Naive B cell (primary cell): ENCODE results near the gene MAP2K4. TPM values are rescaled to one million over a fixed set of nuclear protein-coding genes. Genes with fewer than 3 reads are reported as not detected.

ENCODE experiments used
- ATAC-seq, 2 donors: fragments of 150-1000 bp; cut with Tn5 transposase; 2 replicates each; pipeline ENCODE4 v1.10.0; 2021; ENCODE audit warnings: low read depth in 2 of 2, mild to moderate bottlenecking in 2 of 2, moderate library complexity in 2 of 2
- DNase-seq: peaks from one replicate; pipeline ENCODE4 v3.0.0; 2022
- H3K27ac Mint-ChIP-seq, 6 donors: one replicate each; pipeline ENCODE4 v1.8.0; 2020 to 2022; ENCODE audit warnings: mild to moderate bottlenecking in 6 of 6, mixed read lengths in 6 of 6, moderate library complexity in 5 of 6, inconsistent platforms in 2 of 6
- H3K27me3 Mint-ChIP-seq, 3 donors: one replicate each; pipeline ENCODE4 v1.8.0; 2021 to 2022; ENCODE audit warnings: mixed read lengths in 3 of 3, mild to moderate bottlenecking in 1 of 3
- H3K36me3 Mint-ChIP-seq, 2 donors: one replicate each; pipeline ENCODE4 v1.8.0; 2020 to 2022; ENCODE audit warnings: mixed read lengths in 2 of 2, inconsistent platforms in 1 of 2, mild to moderate bottlenecking in 1 of 2
- H3K4me1 Mint-ChIP-seq, 3 donors: one replicate each; pipeline ENCODE4 v1.8.0; 2020 to 2022; ENCODE audit warnings: mixed read lengths in 3 of 3, inconsistent platforms in 1 of 3, mild to moderate bottlenecking in 1 of 3, moderate library complexity in 1 of 3
- H3K4me3 Mint-ChIP-seq, 8 donors: one replicate each; pipeline ENCODE4 v1.8.0; 2020 to 2022; ENCODE audit warnings: mild to moderate bottlenecking in 8 of 8, mixed read lengths in 8 of 8, moderate library complexity in 8 of 8, inconsistent platforms in 2 of 8
- H3K9me3 Mint-ChIP-seq, 7 donors: one replicate each; pipeline ENCODE4 v1.8.0; 2020 to 2022; ENCODE audit warnings: mixed read lengths in 7 of 7, mild to moderate bottlenecking in 5 of 7, inconsistent platforms in 2 of 7, moderate library complexity in 1 of 7
- polyA plus RNA-seq, 6 donors: library from polyadenylated mRNA; unstranded; fragments of 300-500 nt; fragmentation: Illumina TruSeq; gene quantifications; one replicate each; pipeline ENCODE4 v1.2.3, GENCODE V29; 2021; ENCODE audit warnings: low read depth in 6 of 6

Gene MAP2K4
- polyA plus RNA-seq, 6 donors from 2014 or later, result 8.2 to 25.5 (median 20.7) TPM

DNA sequence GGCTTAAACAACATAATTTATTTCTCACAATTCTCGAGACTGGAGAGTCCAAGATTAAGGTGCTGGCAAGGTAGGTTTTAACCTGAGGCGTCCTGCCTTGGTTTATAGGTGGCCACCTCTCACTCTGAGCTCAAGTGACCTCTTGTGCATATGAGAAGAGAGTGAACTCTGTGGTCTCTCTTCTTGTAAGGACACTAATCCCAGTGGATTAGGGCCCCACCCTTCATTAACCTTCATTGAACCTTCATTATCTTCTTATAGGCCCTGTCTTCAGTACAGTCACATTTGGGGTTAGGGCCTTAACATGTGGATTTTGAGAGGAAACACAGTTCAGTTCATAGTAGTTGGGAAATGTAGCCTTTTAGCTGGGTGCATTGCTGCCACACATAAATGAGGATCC lies 57.1 kb downstream of the MAP2K4 start:
- Mint-ChIP-seq H3K36me3 (peaks cover 49 to 51% of the 10 kb centered on the region in 2 donors), H3K27me3 (no peaks in the 10 kb centered on the region), H3K9me3 (no peaks in the 10 kb centered on the region), H3K27ac (peak overlapping the region in 1 of 6 donors; percentile 7), H3K4me1 (peaks cover 0 to 19% (median 11%) of the 10 kb centered on the region in 3 donors), H3K4me3 (no peak overlapping the region)
- DNase-seq, result no peak
- ATAC-seq, result no peak

- Mint-ChIP-seq H3K4me1 (peaks cover 0 to 19% (median 11%) of the 10 kb centered on the region in 3 donors), H3K9me3 (no peaks in the 10 kb centered on the region), H3K27me3 (no peaks in the 10 kb centered on the region), H3K4me3 (no peak overlapping the region), H3K27ac (no peak overlapping the region), H3K36me3 (peaks cover 45 to 48% of the 10 kb centered on the region in 2 donors)
- ATAC-seq (no peak), DNase-seq (no peak)
Observed at GRCh38 chr17:12078791-12079190, 58.1 kb downstream of the MAP2K4 start.

DNA sequence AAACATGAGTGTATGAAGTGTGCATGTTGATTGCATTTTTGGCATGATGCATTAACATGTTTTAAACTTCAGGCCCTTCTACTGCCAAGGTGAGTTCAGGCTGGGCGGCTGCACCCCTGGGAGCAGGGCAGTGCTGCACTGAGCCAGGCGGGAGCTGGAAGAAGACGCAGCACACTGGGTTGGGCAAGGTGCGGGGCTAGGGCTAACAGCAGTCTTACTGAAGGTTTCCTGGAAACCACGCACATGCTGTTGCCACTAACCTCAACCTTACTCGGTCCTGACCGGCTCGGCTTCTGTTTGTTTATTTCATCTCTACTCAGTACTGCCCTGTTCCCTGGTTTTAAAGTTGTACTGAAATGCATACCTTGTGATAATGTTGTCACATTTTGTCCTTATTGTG lies 61.0 kb downstream of the MAP2K4 start:
- H3K27ac Mint-ChIP-seq, result no peak overlapping the region
- no peaks in the 10 kb centered on the region for H3K27me3 Mint-ChIP-seq
- ATAC-seq, result no peak
- no peak overlapping the region for H3K4me3 Mint-ChIP-seq
- peaks cover 29 to 33% of the 10 kb centered on the region in 2 donors for H3K36me3 Mint-ChIP-seq
- DNase-seq, result no peak
- H3K9me3 Mint-ChIP-seq, result no peaks in the 10 kb centered on the region
- peaks cover 4 to 19% (median 8%) of the 10 kb centered on the region in 3 donors for H3K4me1 Mint-ChIP-seq

GRCh38 chr17:12085076-12085949 lies 64.6 kb downstream of the MAP2K4 start:
- H3K27me3 Mint-ChIP-seq, result no peaks in the 10 kb centered on the region
- H3K9me3 Mint-ChIP-seq, result no peaks in the 10 kb centered on the region
- DNase-seq, result no peak
- H3K27ac Mint-ChIP-seq, result peak overlapping the region in 2 of 6 donors; percentile 13 to 30
- H3K36me3 Mint-ChIP-seq, result peaks cover 8 to 15% of the 10 kb centered on the region in 2 donors
- H3K4me3 Mint-ChIP-seq, result no peak overlapping the region
- ATAC-seq, result no peak
- peaks cover 4 to 19% (median 8%) of the 10 kb centered on the region in 3 donors for H3K4me1 Mint-ChIP-seq

GRCh38 chr17:12088035-12088434 lies 67.4 kb downstream of the MAP2K4 start:
- H3K27ac Mint-ChIP-seq, result no peak overlapping the region
- H3K27me3 Mint-ChIP-seq, result no peaks in the 10 kb centered on the region
- no peak overlapping the region for H3K4me3 Mint-ChIP-seq
- DNase-seq, result no peak
- H3K9me3 Mint-ChIP-seq, result no peaks in the 10 kb centered on the region
- H3K4me1 Mint-ChIP-seq, result peaks cover 4 to 18% (median 12%) of the 10 kb centered on the region in 3 donors
- ATAC-seq, result no peak
- H3K36me3 Mint-ChIP-seq, result peaks cover 7 to 11% of the 10 kb centered on the region in 2 donors

DNA sequence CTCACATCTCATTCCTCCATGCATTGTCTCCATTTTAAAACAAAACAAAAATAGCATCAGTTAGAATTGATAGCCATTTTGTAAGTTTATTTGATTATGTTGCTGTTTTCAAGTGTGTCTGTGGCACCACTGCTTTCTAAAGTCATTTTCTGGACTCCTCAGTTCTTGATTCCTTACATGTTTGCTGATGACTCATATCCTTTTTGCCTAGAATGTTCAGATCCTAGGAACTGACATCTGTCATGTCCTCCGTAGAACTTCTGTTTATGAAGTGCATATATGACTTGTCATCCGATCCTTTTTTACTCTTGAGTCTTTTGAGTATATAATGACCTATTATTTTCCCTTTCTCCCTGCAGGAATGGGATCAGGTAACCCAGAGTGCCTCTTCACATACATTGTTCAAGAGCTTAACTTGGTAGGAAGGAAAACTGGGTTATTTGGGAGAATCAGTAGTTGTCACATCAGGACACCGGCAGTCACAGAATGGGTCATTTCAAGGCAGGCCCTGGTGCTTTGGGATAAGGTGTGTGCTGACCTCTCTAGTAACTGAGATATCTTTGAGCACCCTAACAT lies 69.2 kb downstream of the MAP2K4 start:
- Mint-ChIP-seq H3K27ac (peak overlapping the region in 1 of 6 donors; percentile 28), H3K4me1 (peaks cover 4 to 15% (median 12%) of the 10 kb centered on the region in 3 donors), H3K36me3 (peaks cover 6 to 7% of the 10 kb centered on the region in 2 donors)

GRCh38 chr17:12094336-12094735 lies 73.7 kb downstream of the MAP2K4 start:
- no peaks in the 10 kb centered on the region for H3K27me3 Mint-ChIP-seq
- no peak for DNase-seq
- peaks cover 13 to 15% of the 10 kb centered on the region in 2 donors for H3K36me3 Mint-ChIP-seq
- no peaks in the 10 kb centered on the region for H3K9me3 Mint-ChIP-seq
- no peak overlapping the region for H3K27ac Mint-ChIP-seq
- no peak for ATAC-seq
- H3K4me3 Mint-ChIP-seq, result no peak overlapping the region
- peaks cover 7 to 19% (median 17%) of the 10 kb centered on the region in 3 donors for H3K4me1 Mint-ChIP-seq

More for the DNA sequence above, 69.2 kb downstream of the MAP2K4 start:
- Mint-ChIP-seq H3K9me3 (no peaks in the 10 kb centered on the region), H3K4me3 (no peak overlapping the region), H3K27me3 (no peaks in the 10 kb centered on the region)
- ATAC-seq (no peak), DNase-seq (no peak)

DNA sequence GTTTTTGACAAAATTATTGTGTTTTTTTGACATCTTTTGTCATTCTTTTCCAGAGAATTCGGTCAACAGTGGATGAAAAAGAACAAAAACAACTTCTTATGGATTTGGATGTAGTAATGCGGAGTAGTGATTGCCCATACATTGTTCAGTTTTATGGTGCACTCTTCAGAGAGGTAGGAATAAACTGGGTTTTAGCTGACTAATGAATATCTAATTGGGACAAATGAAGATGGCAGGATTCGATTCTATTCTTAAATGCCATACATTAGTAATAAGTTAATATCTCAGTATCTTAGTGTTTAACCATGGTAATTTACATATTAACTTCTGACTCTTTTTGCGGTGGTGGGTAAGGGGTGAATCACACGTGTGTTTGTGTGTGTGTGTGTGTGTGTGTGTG lies 74.8 kb downstream of the MAP2K4 start:
- H3K27me3 Mint-ChIP-seq, result no peaks in the 10 kb centered on the region
- H3K27ac Mint-ChIP-seq, result peak overlapping the region in 1 of 6 donors; percentile 37
- H3K4me1 Mint-ChIP-seq, result peaks cover 7 to 18% (median 14%) of the 10 kb centered on the region in 3 donors

GRCh38 chr17:12097326-12097725 lies 76.6 kb downstream of the MAP2K4 start:
- Mint-ChIP-seq H3K4me1 (peaks cover 7 to 18% (median 12%) of the 10 kb centered on the region in 3 donors), H3K27me3 (no peaks in the 10 kb centered on the region)

More for the DNA sequence above, 74.8 kb downstream of the MAP2K4 start:
- Mint-ChIP-seq H3K4me3 (no peak overlapping the region), H3K36me3 (peaks cover 14 to 15% of the 10 kb centered on the region in 2 donors), H3K9me3 (no peaks in the 10 kb centered on the region)
- ATAC-seq (no peak), DNase-seq (no peak)

GRCh38 chr17:12098568-12098967 lies 77.9 kb downstream of the MAP2K4 start:
- DNase-seq (peak; percentile 42), ATAC-seq (peak; percentile 99 to 100)
- no peaks in the 10 kb centered on the region for H3K27me3 Mint-ChIP-seq
- H3K9me3 Mint-ChIP-seq, result no peaks in the 10 kb centered on the region
- peaks cover 15 to 24% of the 10 kb centered on the region in 2 donors for H3K36me3 Mint-ChIP-seq
- peaks cover 7 to 18% (median 12%) of the 10 kb centered on the region in 3 donors for H3K4me1 Mint-ChIP-seq
- H3K27ac Mint-ChIP-seq, result peak overlapping the region in 3 of 6 donors; percentile 19 to 91 (median 80)
- H3K4me3 Mint-ChIP-seq, result no peak overlapping the region

More at GRCh38 chr17:12097326-12097725, 76.6 kb downstream of the MAP2K4 start:
- H3K27ac Mint-ChIP-seq, result peak overlapping the region in 1 of 6 donors; percentile 40
- no peak for DNase-seq
- no peak overlapping the region for H3K4me3 Mint-ChIP-seq
- ATAC-seq, result no peak
- no peaks in the 10 kb centered on the region for H3K9me3 Mint-ChIP-seq
- H3K36me3 Mint-ChIP-seq, result peaks cover 15 to 19% of the 10 kb centered on the region in 2 donors

- no peaks in the 10 kb centered on the region for H3K27me3 Mint-ChIP-seq
- H3K4me1 Mint-ChIP-seq, result peaks cover 7 to 18% (median 12%) of the 10 kb centered on the region in 3 donors
- H3K27ac Mint-ChIP-seq, result no peak overlapping the region
- H3K4me3 Mint-ChIP-seq, result no peak overlapping the region
- DNase-seq, result no peak
- H3K9me3 Mint-ChIP-seq, result no peaks in the 10 kb centered on the region
- peaks cover 15 to 24% of the 10 kb centered on the region in 2 donors for H3K36me3 Mint-ChIP-seq
- ATAC-seq, result no peak
Observed at GRCh38 chr17:12099412-12099811, 78.7 kb downstream of the MAP2K4 start.

DNA sequence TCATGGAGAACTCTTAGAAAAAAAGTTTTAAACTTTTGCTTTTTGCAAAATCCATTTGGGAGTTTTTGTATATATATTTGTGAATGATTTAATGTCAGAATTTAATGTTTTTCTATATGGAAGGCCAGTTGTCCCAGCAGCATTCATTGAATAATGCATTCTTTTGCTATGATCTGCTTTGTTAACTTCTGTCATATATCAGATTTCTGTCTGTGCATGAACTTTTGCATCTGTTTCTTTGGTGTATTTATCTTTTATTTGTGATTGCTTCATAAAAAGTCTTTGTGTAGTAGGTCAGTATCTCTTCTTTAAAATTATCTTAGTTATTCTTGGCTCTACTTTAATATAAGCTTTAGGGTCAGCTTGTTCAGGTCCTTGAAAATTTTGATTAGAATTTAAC lies 84.2 kb downstream of the MAP2K4 start:
- peaks cover 0 to 22% of the 10 kb centered on the region in 2 donors for H3K36me3 Mint-ChIP-seq
- ATAC-seq, result no peak
- no peaks in the 10 kb centered on the region for H3K9me3 Mint-ChIP-seq
- H3K4me3 Mint-ChIP-seq, result no peak overlapping the region
- no peak for DNase-seq
- H3K27ac Mint-ChIP-seq, result no peak overlapping the region
- H3K4me1 Mint-ChIP-seq, result peaks cover 0 to 10% (median 3%) of the 10 kb centered on the region in 3 donors
- no peaks in the 10 kb centered on the region for H3K27me3 Mint-ChIP-seq

- Mint-ChIP-seq H3K36me3 (peaks cover 12 to 17% of the 10 kb centered on the region in 2 donors), H3K9me3 (no peaks in the 10 kb centered on the region), H3K27me3 (no peaks in the 10 kb centered on the region), H3K4me1 (peaks cover 0 to 7% (median 3%) of the 10 kb centered on the region in 3 donors), H3K4me3 (no peak overlapping the region), H3K27ac (no peak overlapping the region)
- ATAC-seq, result no peak
- no peak for DNase-seq
Observed at GRCh38 chr17:12107905-12108304, 87.2 kb downstream of the MAP2K4 start.
